Measurements from ENCODE around the gene ZNF593.

DNA sequence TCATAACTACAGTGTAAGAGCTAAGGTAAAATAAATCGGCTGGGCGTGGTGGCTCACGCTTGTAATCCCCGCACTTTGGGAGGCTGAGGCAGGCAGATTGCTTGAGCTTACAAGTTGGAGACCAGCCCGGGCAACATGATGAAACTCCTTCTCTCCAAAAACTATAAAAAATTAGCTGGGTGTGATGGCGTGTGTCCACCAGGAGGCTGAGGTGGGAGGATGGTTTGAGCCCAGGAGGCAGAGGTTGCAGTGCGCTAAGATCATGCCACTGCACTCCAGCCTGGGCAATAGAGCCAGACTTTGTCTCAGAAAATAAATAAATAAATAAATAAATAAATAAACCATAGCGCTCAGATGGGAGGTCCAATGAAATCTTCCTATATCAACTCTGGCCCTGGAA is 27.5 kb upstream of the ZNF593 start:
- no peak for TF ChIP-seq POLR2A (IDR thresholded peaks at IDR 0.05)
- TF ChIP-seq, protein P1, sequence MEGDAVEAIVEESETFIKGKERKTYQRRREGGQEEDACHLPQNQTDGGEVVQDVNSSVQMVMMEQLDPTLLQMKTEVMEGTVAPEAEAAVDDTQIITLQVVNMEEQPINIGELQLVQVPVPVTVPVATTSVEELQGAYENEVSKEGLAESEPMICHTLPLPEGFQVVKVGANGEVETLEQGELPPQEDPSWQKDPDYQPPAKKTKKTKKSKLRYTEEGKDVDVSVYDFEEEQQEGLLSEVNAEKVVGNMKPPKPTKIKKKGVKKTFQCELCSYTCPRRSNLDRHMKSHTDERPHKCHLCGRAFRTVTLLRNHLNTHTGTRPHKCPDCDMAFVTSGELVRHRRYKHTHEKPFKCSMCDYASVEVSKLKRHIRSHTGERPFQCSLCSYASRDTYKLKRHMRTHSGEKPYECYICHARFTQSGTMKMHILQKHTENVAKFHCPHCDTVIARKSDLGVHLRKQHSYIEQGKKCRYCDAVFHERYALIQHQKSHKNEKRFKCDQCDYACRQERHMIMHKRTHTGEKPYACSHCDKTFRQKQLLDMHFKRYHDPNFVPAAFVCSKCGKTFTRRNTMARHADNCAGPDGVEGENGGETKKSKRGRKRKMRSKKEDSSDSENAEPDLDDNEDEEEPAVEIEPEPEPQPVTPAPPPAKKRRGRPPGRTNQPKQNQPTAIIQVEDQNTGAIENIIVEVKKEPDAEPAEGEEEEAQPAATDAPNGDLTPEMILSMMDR (IDR thresholded peaks at IDR 0.05) = no peak
